ENCODE results near the gene HSBP1.

HSBP1 gene

DNA sequence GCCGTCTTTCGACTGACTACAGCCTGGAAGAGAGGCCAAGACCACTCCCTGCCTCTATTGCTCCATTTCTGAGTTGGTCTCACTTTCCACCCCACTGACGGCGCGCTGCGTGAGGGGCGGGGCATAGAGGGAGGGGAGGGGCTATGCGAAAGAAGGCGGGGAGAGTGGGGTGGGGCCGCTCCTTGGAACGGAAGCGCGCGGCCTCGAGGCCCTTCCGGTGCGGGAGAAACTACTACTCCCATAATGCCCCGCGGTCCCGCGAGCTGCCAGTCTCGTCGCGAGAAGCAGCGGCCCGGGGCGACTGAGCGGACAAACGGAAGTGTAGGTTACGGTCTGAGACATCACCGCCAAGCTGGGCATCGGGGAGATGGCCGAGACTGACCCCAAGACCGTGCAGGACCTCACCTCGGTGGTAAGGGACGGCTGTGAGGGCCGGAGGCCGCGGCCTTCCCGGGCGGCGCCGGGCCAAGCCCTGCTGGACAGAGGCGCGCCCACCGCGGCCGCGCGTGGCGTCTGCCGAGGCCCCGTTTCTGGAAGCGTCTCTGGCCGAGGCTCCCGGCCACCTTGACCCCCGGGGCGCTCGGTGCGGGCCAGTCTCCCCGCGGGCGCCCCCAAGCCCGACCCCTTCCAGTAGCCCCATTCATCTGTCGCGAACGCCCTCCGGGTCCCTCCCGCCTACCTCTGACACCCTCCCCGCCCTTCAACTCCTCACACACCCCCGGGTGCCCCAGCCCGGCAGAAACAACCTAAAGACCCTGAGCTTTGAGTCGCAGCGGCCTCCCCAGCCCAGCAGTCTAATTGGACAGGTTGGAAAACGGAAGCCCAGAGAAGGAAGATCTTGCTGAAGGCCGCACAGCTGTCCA, at the start of gene HSBP1:
HSBP1 (plus strand) TSS at position 269 of the 863 bp plus-strand sequence; CDS start at position 368, 99 bp downstream.
- peak; percentile 91 for DNase-seq

DNA sequence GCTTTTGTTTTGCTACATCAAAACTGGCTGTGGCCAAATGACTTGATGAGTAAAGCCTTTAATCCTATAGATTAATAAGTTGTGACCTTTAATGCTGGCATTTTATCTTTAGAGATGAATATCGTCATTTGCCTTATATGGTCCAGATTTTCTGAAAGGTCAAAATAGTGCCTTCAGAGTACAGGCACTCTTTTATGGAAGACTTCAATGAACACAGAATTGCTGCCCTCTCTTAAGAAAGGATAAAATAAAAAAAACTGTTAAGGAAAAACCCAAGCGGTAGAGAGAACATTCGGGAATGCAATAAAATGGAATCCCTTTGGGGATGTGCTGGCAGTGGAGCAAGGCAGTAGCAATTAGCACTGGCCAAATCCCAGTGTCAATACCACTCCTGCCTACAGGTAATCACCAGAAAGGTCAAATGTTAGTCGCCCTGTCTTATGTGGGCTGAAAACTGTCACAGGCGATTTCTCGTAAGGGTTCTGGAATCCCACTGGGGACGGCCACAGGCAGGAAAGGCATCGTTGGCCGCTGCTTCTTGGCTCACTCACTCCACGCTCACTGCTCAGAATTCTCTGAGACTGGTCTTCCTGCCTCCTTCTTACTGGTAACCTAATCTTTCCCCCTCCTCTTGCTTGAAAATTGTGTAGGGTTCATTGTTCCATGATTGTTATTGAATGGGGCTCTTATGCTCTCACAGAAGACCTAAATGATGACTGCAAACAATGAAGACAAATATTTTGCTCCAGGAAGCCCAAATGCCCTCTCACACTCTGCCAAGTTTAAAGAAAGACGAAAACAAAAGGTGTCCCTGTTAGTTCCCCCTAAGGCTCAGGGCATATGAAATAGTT, 45.4 kb upstream of the HSBP1 start:
- DNase-seq: no peak

DNA sequence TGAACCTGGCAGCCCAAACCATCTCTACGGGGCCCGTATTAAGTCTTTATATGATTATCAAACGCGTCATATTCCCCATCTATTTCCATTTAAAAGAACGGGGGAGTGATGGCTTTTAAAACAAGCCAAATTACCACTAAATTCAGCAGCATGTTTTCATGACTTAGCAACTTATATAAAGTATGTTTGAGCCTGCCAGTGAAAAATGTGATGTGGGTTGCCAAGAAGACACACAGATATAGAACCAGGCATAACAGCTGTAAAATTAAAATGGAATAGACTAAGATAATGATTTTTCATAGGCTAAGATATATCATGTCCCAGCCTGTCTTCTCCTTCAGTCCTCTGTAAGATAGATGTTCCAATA, 44.8 kb upstream of the HSBP1 start:
- DNase-seq: no peak

DNA sequence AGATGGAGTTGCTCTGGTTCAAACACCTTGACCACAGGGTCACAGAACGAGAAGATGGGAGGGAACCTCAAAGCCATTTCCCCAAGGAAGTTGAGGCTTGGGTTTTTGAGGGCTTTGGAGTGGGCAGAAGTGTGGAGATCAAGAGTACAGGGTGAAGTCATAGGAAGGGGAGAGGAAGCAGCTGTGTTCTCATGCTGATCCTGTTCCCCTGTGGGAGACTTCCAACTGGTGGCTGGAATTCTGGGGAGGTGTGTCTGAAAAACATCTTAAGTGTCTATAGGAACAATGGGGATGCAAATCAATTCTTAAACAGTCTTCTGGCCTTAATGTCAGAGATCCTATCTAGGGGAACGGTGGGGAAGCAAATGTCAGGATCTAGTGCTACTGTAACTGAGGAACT, 38.8 kb upstream of the HSBP1 start:
- DNase-seq: no peak

DNA sequence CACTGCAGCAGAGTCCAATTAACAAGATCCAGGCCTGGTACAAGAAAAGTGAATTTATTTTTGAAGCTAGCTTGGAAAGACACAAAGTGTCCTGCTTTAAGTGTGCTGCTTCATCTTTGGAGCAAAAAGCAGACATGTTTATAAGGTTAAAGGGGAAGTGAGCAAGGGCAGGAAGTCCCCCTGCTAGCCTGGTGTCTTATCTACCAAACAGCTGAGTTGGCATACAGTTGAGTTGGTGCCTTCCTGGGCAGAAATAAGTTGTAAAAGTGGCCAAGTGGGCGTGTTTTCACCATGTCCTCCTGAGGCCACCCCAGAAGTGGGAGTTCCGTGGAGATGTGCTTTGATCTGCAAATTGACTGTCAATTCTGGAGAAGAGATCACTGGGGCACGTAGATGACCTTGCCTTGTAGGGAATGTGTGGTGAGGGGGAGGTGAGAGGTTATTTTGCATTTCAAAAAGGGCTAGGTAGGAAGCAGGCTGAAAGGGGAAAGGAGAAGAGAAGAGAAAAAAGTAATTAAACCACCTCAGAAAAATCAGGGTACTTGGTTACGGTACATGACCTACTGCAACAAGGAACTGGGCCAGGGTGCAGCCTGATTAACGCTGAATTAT, 38.3 kb upstream of the HSBP1 start:
- no peak for DNase-seq

DNA sequence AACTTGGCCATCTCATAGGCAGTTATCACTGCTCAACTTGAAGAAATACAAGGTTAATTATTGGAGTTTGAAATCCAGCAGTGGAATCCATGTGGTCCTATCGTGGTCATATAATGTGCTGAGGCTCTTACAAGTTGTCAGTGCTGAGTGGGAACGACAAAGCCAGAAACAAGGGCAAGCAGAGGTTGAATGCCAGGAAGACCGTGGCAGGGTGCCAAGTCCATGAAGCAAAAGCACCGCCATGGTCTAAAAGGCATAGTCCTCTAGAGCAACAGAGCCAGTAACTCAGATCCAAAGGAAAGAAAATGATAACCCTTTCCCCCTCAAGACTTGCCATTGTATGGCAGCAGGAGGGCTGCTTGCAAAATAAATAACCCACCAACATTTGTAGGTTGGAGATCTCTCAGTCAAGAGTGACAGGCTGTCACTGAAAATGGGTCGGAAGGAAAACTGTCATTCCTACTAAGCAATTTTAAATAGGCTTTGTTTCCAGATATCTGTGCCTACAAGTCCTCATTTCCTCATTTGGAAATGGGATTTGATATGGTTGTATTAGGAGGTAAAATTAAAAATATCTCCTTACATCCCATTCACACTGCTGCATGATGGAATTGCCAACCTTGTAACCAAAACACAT, 36.4 kb upstream of the HSBP1 start:
- DNase-seq: no peak

DNA sequence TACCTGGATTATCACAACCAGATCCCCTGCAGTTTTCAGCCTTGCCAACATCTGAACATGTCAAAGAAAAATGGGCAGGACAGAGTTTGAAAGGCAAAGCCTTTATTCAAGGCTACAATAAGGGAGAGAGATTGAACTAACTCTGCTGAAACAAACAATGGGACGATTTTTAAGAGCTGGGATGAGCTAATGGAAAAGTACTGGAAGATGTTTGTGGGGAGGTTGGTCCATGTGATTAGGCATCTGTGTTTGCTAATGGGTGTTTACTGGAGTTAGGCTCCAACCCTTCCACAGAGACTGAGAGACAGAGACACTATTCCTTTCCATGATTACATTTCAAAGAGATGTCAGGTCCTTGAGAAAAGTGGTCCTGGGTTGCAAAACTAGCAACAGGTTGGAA, 35.0 kb upstream of the HSBP1 start:
- DNase-seq: no peak

DNA sequence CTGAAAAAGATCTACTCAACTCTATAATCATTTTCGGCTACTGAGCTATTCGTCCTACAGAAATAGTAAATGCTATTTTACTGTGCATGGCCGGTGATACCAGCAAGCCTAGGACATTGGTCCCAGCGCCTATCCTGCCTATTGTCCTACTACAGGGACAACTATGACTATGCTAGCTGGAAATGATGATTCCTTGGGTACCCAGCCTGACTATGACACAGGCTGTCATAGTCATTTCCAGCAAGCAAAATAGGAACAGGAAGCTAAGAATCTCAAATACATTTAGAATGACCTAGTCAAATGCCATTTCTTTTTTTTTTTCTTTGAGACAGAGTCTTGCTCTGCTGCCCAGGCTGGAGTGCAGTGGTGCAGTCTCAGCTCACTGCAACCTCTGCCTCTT, 33.7 kb upstream of the HSBP1 start:
- no peak for DNase-seq

DNA sequence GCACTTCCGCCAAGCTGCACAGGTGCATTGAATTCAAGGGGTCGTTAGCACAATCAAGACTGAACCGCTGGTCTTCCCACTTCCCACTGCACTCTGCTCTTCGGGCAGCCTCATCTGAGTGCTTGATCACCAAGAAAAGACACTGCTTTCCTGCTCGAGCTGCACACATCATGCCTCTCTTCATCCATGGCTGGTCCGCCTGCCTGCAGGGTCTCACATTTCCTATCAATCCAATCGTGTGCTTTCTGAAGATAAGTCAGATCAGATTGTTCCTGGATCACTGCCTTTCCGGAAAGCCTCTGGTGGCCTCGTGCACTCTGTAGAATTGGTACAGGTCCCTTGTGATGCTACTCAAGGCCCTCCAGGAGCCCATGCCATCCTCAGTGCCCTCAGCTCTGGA, 30.8 kb upstream of the HSBP1 start:
- DNase-seq: no peak

DNA sequence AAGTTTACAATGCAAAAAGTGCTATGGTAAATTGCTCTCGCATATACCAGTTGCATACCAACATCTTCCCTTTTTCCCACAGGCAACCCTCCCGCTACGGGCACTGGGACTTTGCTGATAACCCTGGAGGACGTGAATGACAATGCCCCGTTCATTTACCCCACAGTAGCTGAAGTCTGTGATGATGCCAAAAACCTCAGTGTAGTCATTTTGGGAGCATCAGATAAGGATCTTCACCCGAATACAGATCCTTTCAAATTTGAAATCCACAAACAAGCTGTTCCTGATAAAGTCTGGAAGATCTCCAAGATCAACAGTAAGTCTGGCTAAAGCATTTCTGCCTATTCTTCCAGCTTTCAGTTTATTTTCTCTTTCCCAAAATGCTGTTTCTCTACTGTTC, 27.9 kb upstream of the HSBP1 start:
- DNase-seq: no peak

DNA sequence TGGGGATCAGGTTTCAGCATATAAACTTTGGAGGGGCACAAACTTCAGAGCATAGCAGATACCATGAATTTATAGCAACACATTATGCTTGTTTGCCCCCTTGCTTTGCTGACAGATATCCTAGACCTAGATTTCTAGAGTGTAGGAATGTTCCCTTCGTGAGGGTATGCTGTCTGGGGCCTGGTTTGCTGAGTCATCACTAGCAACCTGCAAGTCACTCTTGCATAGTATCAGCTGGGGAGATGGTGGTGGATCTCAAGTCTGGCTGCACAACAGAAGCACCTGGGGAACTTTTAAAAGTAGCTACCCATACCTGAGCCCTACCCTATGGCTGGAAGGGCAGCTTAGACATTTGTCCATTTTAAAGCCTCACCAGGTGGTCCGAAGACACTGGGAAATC, 22.3 kb upstream of the HSBP1 start:
- DNase-seq: no peak

DNA sequence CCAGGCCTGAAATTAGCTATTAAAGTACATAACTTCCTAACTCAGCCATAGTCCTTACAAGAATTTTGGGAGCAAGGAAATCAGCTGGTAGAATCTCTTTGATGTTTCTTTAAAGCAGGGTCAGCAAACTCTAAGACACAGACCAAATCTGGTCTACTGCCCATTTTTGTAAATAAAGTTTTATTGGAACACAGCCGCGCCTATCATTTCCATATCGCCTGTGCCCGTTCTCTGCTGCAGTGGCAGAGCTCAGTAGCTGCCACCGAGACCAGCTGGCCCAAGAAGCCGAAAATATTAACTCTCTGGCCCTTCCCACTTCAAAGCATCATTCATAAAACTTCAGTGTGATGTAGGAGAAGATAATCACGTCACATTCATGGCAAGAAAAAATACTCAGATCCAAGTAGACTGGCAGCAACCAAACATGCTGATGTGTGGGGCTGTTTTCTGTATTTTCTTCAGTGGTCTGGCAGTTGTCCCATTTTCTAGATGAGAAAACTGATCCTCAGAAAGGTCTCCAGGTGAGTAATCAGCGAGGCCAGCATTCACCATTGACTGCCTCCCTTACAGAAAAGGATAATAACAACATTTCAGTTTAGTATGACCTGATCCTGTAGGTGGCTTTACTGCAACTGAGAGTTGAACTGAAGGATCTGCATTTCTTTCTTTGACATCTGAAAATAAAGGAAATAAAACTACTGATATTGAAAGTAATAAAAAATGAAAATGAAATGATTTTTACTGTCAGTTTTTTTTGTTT, 18.0 kb upstream of the HSBP1 start:
- no peak for DNase-seq

DNA sequence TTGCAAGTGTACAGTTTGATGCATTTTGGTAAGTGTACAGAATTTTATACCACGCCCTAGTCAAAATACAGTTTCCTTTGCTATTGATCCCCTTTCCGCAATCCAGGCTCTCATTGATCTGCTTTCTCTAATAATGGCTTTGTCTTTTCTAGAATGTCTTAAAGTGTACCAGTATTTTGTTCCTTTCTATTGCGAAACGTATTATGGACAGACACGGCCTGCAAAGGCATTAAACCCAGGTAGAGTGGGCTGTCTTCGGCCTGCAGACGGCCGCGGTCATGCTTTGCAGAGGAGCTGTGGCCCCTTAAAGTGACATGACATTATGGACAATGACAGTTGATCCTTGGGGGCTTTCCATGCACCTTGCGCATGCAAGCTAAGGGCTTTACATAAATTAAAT, 15.9 kb upstream of the HSBP1 start:
- DNase-seq: no peak

DNA sequence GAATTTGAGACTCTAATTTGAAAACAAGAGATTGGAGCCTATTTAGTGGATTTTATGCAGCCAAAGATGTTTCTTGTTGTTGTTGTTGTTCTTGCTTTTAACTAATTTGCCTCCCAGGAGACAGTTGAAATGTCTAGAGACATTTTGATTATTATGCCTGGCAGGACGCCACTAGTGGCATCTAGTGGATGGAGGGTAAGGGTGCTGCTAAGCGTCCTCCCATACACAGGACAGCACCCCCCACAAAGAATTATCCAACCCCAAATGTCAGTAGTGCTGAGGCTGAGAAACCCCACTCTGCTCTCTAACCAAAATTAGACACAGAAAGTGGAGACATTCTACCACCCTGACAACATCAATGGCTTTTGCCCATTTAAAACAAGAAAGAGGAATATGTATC, 15.4 kb upstream of the HSBP1 start:
- no peak for DNase-seq

DNA sequence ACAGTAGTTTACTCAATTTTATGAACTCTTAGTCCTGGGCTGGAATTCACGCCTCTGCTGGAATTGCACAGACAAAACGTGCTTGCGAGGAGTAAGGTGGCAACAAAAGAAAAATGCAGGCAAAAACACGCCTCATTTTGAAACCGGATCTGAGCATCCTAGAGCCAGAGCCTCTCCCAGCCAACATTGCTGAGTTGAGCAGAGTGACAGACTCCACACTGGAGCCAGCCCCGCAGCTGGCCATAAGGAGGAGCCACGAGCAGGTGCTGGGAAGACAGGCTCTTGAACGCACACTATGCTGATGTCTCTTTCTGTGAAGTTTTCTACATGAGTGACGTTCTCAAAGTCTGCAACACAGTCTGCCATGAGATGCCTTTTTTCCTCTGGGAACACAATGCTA, 14.6 kb upstream of the HSBP1 start:
- no peak for DNase-seq

DNA sequence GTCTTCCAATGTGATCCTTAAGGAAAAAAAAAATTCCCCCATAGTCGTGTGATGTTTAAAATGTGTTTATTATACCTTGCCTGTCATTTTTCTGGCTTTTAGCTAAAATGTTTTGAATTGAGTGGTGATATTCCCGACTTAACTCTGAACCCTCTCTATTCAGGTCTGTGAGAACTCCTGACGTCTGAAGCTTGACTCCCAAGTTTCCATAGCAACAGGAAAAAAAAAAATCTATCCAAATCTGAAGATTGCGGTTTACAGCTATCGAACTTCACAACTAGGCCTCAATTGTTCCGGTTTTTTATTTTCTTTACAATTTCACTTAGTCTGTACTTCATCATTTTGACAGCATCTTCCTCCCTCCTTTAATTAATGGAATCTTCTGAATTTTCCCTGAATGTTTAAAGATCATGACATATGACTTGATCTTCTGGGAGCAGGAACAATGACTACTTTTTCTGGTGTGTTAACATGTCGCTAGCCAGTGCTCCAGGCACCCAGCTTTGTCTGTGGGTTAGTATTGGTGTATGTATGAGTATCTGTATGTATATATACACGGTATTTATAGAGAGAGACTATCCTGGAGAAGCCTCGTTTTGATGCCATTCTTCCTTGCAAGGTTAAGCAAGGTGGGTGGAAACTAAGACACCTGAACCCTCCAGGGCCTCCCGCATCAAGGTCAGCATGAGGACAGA, 12.8 kb upstream of the HSBP1 start:
- DNase-seq: no peak

DNA sequence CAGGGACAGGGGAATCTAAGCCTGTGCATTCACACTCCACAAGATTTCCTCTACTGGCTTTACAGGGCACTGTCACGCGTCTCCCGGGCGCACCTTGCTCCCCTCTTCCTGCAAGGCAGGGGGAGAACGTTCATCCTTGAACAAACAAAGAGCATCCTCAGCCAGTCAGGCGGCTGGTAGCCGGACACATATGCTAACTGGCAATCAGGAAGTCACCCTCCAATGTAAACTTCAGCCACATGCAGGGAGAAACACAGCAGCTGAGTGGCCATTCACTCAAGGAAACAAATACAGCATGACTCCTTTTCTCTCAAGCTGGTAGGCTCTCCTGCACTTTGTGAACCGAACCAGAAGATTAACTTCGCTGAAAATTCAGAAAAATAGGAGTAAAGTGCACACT, 10.8 kb upstream of the HSBP1 start:
- DNase-seq: no peak

DNA sequence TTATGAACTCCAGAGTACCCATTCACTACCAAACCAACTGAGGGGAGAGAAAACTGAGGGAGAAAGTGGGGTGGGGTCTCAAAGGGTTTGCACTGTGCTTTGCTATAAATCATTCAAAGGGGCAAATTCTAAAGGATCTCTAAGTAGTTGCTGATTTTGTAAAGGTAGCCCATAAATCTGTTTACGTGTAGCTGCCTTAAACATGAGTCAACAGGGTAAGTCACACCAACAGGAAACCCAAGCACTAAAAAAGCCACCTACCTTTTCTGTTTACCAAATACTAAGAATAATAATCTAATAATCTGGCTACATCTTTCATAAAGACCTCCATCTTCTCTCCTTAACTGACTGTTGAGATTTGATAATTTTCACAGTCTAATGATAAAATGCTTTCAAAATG, 8.4 kb upstream of the HSBP1 start:
- DNase-seq: no peak

DNA sequence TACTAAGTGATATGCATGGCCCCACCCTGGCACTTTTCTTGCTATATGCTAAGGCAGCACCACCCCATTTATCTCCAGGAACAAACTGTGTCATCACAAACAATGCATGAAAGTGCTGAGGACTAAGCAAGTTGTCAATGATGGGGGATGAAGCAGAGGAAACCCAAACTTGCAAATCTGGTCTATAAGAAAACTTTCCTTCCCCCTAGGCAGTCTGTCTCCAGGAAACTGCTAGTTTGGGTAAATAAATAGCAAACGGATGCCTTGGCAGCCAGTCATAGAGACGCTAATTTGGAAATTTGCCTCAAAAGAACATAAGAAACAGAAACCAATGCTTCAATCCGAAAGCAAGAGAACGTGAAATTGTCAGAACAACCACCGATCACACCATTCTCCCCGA, 5.6 kb upstream of the HSBP1 start:
- no peak for DNase-seq

DNA sequence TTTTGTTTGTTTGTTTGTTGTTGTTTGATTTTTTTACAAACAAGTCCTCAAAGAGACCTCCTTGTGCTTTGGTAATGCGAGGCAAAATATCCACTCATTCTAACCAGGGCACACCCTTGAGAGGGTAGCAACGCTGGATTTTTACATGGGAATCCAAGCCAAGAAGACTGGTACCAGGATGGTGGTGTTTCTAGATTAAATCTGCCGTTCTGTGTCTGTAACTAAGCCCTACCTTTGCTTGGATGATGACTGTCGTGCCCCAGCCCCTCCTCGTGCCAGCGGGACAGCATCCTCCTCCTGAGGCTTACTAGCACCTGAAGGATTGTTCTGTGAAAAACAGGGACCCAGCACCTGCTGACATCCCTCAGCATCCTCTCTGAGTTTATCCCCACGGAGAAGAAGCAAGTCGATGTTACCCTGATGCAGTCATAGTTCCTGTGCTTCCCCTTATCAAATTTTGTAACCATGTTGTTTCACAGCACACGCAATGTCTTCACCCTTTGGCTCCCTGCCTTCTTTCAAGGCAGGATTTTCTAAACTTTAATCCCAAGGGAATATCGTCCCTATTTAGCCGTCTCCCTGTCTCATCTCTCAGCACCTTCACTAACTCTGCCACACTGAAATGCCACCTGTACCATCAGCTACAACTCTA, 5.1 kb upstream of the HSBP1 start:
- no peak for DNase-seq

DNA sequence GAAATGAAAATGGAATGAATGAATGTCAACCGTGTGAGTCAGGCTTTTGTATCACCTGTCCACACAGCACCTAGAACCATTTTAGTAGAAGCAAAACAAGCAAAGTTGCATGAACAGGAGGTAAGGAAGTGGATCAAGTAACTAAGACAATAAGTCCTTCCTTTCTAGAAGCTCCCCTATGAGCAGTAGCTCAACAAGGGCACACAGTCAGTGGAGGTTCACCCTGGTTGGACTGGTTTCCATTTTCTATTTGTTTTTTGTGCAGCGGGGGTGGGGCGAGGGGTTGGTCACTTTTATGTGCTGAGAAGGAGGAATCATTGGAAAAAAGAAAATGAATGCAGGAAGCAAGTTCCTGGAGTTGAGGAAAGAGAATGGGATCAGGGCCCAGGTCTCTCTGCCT, 4.0 kb upstream of the HSBP1 start:
- DNase-seq: no peak
